Gastroesophageal sphincter (tissue), 3 donors: ENCODE data around the gene TPM4.

Experiments
- POLR2A ChIP-seq, 2 donors: fragments of 450-650 bp; IDR thresholded peaks; one replicate each; pipeline ENCODE4 v1.6.1; 2017; ENCODE audit warnings: antibody characterized with exemption in 2 of 2, mild to moderate bottlenecking in 2 of 2, moderate library complexity in 1 of 2
- TF ChIP-seq, protein P1 (sequence below), 4 experiments: fragments of 200-600 bp in 2 of 4; fragments of 450-650 bp in 2 of 4; sonication (generic) in 1 of 4; IDR thresholded peaks; one replicate each; pipeline ENCODE4 v1.5.1; 2017 to 2019; ENCODE audit warnings: antibody characterized with exemption in 4 of 4, mild to moderate bottlenecking in 2 of 4, moderate library complexity in 2 of 4

DNA sequence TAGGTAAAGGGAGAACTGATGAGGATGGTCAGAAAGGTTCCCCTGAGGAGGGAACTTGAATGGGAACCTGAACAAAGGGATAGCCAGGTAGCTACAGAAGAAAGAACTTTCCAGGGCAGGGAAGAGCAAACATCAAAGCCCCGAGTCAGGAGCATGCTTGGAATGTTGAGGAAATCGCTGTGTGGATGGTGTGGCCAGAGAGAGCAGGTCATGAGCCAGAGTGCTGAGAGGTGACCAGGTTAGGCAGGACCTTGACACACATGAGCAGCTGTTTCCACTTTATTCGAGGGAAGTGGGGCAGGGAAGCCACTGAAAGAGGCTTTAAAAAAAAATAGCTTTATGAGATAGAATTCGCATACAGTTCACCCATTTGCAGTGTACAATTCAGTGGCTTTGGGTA is 39.8 kb downstream of the TPM4 start:
- TF ChIP-seq, protein P1, sequence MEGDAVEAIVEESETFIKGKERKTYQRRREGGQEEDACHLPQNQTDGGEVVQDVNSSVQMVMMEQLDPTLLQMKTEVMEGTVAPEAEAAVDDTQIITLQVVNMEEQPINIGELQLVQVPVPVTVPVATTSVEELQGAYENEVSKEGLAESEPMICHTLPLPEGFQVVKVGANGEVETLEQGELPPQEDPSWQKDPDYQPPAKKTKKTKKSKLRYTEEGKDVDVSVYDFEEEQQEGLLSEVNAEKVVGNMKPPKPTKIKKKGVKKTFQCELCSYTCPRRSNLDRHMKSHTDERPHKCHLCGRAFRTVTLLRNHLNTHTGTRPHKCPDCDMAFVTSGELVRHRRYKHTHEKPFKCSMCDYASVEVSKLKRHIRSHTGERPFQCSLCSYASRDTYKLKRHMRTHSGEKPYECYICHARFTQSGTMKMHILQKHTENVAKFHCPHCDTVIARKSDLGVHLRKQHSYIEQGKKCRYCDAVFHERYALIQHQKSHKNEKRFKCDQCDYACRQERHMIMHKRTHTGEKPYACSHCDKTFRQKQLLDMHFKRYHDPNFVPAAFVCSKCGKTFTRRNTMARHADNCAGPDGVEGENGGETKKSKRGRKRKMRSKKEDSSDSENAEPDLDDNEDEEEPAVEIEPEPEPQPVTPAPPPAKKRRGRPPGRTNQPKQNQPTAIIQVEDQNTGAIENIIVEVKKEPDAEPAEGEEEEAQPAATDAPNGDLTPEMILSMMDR (IDR thresholded peaks at IDR 0.05): no peak
- no peak for TF ChIP-seq POLR2A (IDR thresholded peaks at IDR 0.05)
